IPS-18a (cell line): ENCODE measurements around the gene SLC6A18.
"Not testable (repeated sequence)": the region's sequence is repeated elsewhere in the genome, so short reads cannot be mapped to it uniquely, and the experiment has no call there.

ENCODE experiments used
- H3K27ac ChIP-seq: one replicate; pipeline ENCODE4 v1.5.1; 2013; ENCODE audit warnings: low read length
- H3K27me3 ChIP-seq: one replicate; pipeline ENCODE4 v1.6.1; 2013; ENCODE audit warnings: mild to moderate bottlenecking, low read length; ENCODE audit not compliant: control insufficient read depth, insufficient read depth
- H3K36me3 ChIP-seq: one replicate; pipeline ENCODE4 v1.6.1; 2013; ENCODE audit warnings: low read depth, low read length; ENCODE audit not compliant: control insufficient read depth
- H3K4me1 ChIP-seq: one replicate; pipeline ENCODE4 v1.6.1; 2013; ENCODE audit warnings: low read depth, low read length; ENCODE audit not compliant: control insufficient read depth
- H3K4me3 ChIP-seq: one replicate; pipeline ENCODE4 v1.5.1; 2013; ENCODE audit warnings: low read length
- H3K9ac ChIP-seq: one replicate; pipeline ENCODE4 v1.6.1; 2013; ENCODE audit warnings: mild to moderate bottlenecking, low read length, moderate library complexity
- H3K9me3 ChIP-seq: one replicate; pipeline ENCODE4 v1.6.1; 2013; ENCODE audit warnings: low read depth, low read length; ENCODE audit not compliant: control insufficient read depth

Gene SLC6A18

DNA sequence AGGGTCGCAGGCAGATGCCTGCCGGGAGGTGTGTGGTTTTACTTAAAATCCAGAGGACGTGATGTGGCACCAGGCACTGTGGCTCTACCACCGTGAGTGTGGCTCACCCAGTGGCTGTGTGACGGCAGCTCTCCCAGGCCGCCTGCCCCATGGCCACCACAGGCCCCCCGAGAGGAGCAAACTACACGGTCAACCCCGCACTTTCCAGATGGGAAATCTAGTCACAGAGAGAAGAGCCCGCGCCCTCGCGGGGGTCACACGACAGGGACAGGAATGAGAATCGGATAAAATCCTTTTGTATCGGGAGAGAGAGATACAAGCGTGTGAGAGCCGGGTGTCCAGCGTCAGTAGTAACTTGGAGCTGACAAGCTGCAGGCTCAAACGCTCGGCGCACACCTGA lies 45.2 kb downstream of the SLC6A18 start:
- Histone ChIP-seq H3K4me1 (no peaks in the 10 kb centered on the region), H3K9ac (no peak overlapping the region), H3K36me3 (no peaks in the 10 kb centered on the region), H3K9me3 (no peaks in the 10 kb centered on the region), H3K27ac (no peak overlapping the region), H3K27me3 (no peaks in the 10 kb centered on the region), H3K4me3 (no peak overlapping the region)

GRCh38 chr5:1270933-1271914 lies 46.0 kb downstream of the SLC6A18 start:
- Histone ChIP-seq H3K36me3 (no peaks in the 10 kb centered on the region), H3K9ac (no peak overlapping the region), H3K4me3 (no peak overlapping the region), H3K4me1 (no peaks in the 10 kb centered on the region), H3K27me3 (no peaks in the 10 kb centered on the region), H3K27ac (no peak overlapping the region), H3K9me3 (no peaks in the 10 kb centered on the region)

DNA sequence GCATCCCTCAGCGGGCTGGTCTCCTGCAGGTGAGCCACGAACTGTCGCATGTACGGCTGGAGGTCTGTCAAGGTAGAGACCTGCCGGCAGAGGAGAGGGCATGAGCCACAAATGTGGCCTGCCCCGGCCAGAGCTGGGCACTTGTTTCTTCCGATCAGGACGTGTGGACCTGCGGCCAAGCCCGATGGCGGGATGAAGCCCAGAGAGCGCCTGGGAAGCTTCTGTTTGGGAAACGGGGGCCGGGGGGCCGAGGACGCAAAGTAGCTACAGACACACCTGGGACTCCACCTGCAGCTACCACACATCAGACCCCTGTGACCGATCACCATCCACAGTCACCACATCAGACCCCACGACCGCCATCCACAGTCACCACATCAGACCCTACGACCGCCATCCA lies 47.0 kb downstream of the SLC6A18 start:
- Histone ChIP-seq H3K27me3 (no peaks in the 10 kb centered on the region), H3K4me1 (no peaks in the 10 kb centered on the region), H3K9me3 (no peaks in the 10 kb centered on the region), H3K36me3 (no peaks in the 10 kb centered on the region), H3K4me3 (no peak overlapping the region), H3K27ac (no peak overlapping the region), H3K9ac (no peak overlapping the region)

- Histone ChIP-seq H3K4me1 (no peaks in the 10 kb centered on the region), H3K27me3 (no peaks in the 10 kb centered on the region), H3K36me3 (peaks cover 5% of the 10 kb centered on the region), H3K9ac (no peak overlapping the region), H3K4me3 (no peak overlapping the region), H3K9me3 (no peaks in the 10 kb centered on the region), H3K27ac (no peak overlapping the region)
These were observed 48.6 kb downstream of the SLC6A18 start for GRCh38 chr5:1273745-1274144.

- no peaks in the 10 kb centered on the region for H3K27me3 ChIP-seq
- no peaks in the 10 kb centered on the region for H3K9me3 ChIP-seq
- H3K4me3 ChIP-seq = no peak overlapping the region
- no peak overlapping the region for H3K9ac ChIP-seq
- peaks cover 5% of the 10 kb centered on the region for H3K36me3 ChIP-seq
- no peak overlapping the region for H3K27ac ChIP-seq
- H3K4me1 ChIP-seq = no peaks in the 10 kb centered on the region
These were observed 49.3 kb downstream of the SLC6A18 start for GRCh38 chr5:1274471-1274870.

DNA sequence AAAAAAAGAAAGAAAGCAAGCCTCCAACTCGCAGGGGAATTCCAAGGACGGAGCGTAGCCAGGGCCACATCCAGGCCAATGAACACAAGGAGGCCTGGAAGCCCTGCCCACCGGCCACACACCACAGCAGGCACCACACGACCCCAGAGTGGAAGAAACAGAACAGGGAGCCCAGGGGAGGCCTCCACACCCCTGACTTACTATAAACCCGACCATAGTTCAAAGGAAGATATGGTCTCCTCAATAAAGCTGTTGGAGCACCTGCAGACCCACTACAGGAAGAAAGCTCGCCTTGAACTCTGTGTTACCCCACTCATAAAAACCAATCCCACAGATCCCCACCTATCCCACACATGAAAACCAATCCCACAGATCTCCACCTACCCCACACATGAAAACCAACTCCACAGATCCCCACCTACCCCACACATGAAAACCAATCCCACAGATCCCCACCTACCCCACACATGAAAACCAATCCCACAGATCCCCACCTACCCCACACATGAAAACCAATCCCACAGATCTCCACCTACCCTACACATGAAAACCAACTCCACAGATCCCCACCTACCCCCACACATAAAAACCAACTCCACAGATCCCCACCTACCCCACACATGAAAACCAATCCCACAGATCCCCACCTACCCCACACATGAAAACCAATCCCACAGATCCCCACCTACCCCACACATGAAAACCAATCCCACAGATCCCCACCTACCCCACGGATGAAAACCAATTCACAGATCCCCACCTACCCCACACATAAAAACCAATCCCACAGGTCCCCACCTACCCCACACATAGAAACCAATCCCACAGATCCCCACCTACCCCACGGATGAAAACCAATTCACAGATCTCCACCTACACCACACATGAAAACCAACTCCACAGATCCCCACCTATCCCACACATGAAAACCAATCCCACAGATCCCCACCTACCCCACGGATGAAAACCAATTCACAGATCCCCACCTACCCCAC lies 50.5 kb downstream of the SLC6A18 start:
- not testable (repeated sequence) for H3K9ac ChIP-seq, H3K4me3 ChIP-seq, H3K27me3 ChIP-seq, H3K4me1 ChIP-seq, H3K27ac ChIP-seq, H3K9me3 ChIP-seq, H3K36me3 ChIP-seq

- H3K4me3 ChIP-seq = no peak overlapping the region
- peaks cover 5% of the 10 kb centered on the region for H3K36me3 ChIP-seq
- no peaks in the 10 kb centered on the region for H3K27me3 ChIP-seq
- no peaks in the 10 kb centered on the region for H3K4me1 ChIP-seq
- H3K9me3 ChIP-seq = no peaks in the 10 kb centered on the region
- H3K27ac ChIP-seq = no peak overlapping the region
- H3K9ac ChIP-seq = no peak overlapping the region
These were observed 51.7 kb downstream of the SLC6A18 start for GRCh38 chr5:1276930-1277329.

DNA sequence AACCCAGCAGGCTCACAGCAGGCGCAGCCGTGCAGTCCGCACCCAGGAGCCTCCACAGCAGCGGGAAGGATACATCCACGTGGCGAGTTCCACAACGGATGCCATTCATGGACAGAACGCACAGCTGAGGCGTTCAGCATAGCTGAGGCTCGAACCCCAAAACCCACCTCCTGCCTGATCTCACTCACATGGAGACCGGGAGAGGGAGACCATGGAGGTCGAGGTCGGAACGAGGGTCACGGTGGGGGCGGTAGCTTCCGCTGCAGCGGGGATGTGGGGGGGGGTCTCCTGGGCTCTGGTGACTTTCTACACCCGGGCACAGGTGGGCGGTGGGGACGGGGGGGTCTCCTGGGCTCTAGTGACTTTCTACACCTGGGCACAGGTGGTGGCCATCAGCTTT lies 52.1 kb downstream of the SLC6A18 start:
- no peak overlapping the region for H3K4me3 ChIP-seq
- H3K9ac ChIP-seq = no peak overlapping the region
- H3K4me1 ChIP-seq = no peaks in the 10 kb centered on the region
- H3K36me3 ChIP-seq = peaks cover 5% of the 10 kb centered on the region
- H3K27ac ChIP-seq = no peak overlapping the region
- no peaks in the 10 kb centered on the region for H3K9me3 ChIP-seq
- H3K27me3 ChIP-seq = no peaks in the 10 kb centered on the region

DNA sequence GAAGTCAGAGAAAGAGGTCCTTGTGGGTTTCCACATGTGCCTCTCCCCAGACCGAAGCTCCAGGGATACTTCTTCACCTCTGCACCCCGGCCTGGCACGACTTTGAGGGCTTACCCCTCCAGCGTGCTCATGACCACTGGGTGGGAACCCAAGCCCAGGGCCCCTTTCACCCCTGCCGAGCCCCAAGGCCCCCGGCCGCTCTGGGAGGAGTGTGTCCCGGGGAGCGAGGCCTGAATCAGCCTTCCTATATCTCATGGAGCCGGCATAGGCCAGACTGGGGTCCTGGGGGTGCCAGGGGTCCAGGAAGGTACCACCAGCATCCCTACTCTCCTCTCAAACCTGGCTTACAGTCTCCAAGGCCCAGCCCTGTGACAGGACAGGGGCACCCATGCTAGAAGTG lies 52.6 kb downstream of the SLC6A18 start:
- Histone ChIP-seq H3K4me3 (no peak overlapping the region), H3K36me3 (peaks cover 5% of the 10 kb centered on the region), H3K4me1 (no peaks in the 10 kb centered on the region), H3K27ac (no peak overlapping the region), H3K9me3 (no peaks in the 10 kb centered on the region), H3K27me3 (no peaks in the 10 kb centered on the region), H3K9ac (no peak overlapping the region)

- Histone ChIP-seq H3K9ac (no peak overlapping the region), H3K9me3 (no peaks in the 10 kb centered on the region), H3K4me1 (no peaks in the 10 kb centered on the region), H3K27ac (no peak overlapping the region), H3K27me3 (no peaks in the 10 kb centered on the region), H3K36me3 (peaks cover 5% of the 10 kb centered on the region), H3K4me3 (no peak overlapping the region)
These were observed 53.0 kb downstream of the SLC6A18 start for GRCh38 chr5:1278216-1278615.

GRCh38 chr5:1278656-1279442 lies 53.7 kb downstream of the SLC6A18 start:
- Histone ChIP-seq H3K9ac (no peak overlapping the region), H3K27ac (no peak overlapping the region), H3K27me3 (no peaks in the 10 kb centered on the region), H3K4me1 (no peaks in the 10 kb centered on the region), H3K4me3 (no peak overlapping the region), H3K9me3 (no peaks in the 10 kb centered on the region), H3K36me3 (peaks cover 5% of the 10 kb centered on the region)
